ENCODE data around the gene GYS2. TPM values are rescaled to one million over a fixed set of nuclear protein-coding genes. Genes with fewer than 3 reads are reported as not detected.

GYS2 gene
- total and polyA plus RNA-seq, 3 donors from 2014 or later, result not detected

DNA sequence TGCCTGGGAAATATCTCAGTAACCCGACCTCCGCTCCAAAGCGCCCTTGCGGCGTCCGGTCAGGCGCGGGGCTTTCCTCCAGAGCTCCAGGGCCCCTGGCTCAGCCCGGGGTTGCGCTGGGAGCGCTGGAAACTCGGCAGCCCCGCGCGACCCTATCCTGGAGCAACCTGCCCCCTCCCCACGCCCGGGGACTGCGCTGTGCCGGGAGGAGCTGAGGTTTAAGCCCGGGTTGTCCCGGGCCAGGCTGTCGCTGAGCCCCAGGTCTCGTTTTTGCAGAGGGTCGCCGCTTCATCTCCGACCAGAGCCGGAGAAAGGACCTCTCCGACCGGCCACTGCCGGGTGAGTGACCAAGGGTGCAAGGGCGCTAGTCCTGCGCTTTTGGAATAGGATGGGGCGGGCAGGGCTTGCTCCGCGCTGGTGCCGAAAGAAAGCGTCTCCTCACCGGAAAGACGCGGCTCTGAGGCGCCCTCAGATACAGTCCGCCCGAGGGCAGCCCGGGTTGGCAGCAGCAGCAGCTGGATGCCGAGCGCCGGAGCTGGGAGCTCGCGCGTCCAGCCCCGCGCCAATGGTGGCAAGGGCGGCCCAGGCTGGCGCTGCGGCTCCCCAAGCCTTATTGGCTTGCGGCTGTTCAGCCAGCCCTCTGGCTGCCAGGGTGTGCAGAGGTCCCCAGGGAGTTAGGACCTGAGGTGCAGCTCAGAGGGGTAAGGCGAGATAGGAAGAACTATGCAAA, 77.0 kb downstream of the GYS2 start:
- Histone ChIP-seq H3K27ac (no peak overlapping the region), H3K4me1 (no peaks in the 10 kb centered on the region), H3K27me3 (no peaks in the 10 kb centered on the region), H3K4me3 (peak overlapping the region; percentile 43 to 63), H3K9me3 (no peaks in the 10 kb centered on the region), H3K36me3 (ENCODE audit: low read depth, missing control alignments) (no peaks in the 10 kb centered on the region)
- WGBS, 2 donors, result 0% methylated on average over 12 to 51 of the region's 57 CpGs
- DNase-seq, result peak; percentile 34
- intact Hi-C loops (cut with DNase I; ENCODE audit: low total_unique reads), result no loop called here
- TF ChIP-seq, protein P1, sequence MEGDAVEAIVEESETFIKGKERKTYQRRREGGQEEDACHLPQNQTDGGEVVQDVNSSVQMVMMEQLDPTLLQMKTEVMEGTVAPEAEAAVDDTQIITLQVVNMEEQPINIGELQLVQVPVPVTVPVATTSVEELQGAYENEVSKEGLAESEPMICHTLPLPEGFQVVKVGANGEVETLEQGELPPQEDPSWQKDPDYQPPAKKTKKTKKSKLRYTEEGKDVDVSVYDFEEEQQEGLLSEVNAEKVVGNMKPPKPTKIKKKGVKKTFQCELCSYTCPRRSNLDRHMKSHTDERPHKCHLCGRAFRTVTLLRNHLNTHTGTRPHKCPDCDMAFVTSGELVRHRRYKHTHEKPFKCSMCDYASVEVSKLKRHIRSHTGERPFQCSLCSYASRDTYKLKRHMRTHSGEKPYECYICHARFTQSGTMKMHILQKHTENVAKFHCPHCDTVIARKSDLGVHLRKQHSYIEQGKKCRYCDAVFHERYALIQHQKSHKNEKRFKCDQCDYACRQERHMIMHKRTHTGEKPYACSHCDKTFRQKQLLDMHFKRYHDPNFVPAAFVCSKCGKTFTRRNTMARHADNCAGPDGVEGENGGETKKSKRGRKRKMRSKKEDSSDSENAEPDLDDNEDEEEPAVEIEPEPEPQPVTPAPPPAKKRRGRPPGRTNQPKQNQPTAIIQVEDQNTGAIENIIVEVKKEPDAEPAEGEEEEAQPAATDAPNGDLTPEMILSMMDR (IDR thresholded peaks at IDR 0.05), result no peak
- no peak for TF ChIP-seq POLR2A (IDR thresholded peaks at IDR 0.05)

DNA sequence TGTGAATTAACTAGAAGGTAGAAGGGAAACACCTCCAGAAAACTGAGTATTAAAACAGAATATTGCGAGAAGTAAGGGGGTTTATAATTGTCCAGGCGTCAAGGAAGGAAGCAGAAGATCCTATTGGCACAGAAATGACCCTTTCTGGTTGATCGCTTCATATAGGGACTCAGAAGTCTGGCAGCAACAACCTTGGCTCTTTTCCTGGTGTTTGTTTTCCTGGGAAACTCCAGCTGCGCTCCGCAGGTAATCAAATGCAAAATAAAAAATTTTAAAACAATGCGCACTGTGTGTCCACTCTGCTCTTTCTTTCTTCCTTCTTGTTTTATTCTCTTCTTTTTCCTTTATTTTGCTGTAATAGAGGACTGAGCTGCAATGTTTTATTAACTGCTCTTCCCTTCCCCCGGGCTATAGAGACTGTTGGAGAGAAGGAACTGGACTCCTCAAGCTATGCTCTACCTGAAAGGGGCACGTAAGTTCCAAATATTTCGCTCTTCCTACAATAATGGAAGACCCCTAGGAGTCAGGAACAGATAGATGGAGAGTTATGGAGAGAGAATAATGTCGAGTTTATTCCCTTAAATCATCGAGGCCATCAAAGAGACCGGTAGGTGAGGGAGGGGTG, 77.8 kb downstream of the GYS2 start:
- WGBS, 2 donors, result 27 to 32% methylated on average over 12 of the region's 12 CpGs
- H3K27ac ChIP-seq, result no peak overlapping the region
- DNase-seq, result no peak
- H3K9me3 ChIP-seq, result no peaks in the 10 kb centered on the region
- H3K4me3 ChIP-seq, result peak overlapping the region; percentile 43 to 63
- H3K27me3 ChIP-seq, result no peaks in the 10 kb centered on the region
- TF ChIP-seq, protein P1 (IDR thresholded peaks at IDR 0.05), result no peak
- no peak for TF ChIP-seq POLR2A (IDR thresholded peaks at IDR 0.05)
- H3K4me1 ChIP-seq, result no peaks in the 10 kb centered on the region
- intact Hi-C loops (cut with DNase I; ENCODE audit: low total_unique reads), result no loop called here
- no peaks in the 10 kb centered on the region for H3K36me3 ChIP-seq (ENCODE audit: low read depth, missing control alignments)

DNA sequence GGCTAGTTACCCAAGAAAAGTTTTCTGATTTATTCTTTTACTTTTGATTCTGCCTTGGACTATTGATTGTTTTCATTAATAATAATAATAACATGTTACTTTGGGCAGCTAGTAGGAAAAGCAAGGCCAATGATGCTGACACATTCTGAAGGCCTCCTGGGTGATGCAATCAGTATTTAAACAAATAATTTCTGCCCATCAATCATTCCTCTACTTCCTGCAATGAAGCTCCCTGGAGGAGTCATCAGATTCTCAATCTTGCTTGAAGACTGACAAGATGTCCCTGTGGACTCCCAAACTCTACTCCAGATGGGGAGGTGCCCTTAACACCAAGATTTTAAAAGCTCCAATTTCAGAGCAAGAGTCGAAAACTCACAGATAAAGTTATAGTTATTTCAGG, 78.6 kb downstream of the GYS2 start, which contains the start of gene SPX:
TSS of gene SPX (plus strand) at position 244 of the 400 bp plus-strand sequence. CDS start 177 bp downstream, outside the sequence.
- 68 to 84% methylated on average over 1 of the region's 1 CpG for WGBS, 2 donors
- no peak for DNase-seq
- Histone ChIP-seq H3K9me3 (no peaks in the 10 kb centered on the region), H3K27ac (no peak within 1 kb of the TSS), H3K4me1 (no peaks in the 10 kb centered on the region), H3K36me3 (ENCODE audit: low read depth, missing control alignments) (no peaks in the 10 kb centered on the region), H3K27me3 (no peaks in the 10 kb centered on the region), H3K4me3 (peak within 1 kb of the TSS; percentile 43 to 63)
- no peak for TF ChIP-seq POLR2A (IDR thresholded peaks at IDR 0.05)
- intact Hi-C loops (cut with DNase I; ENCODE audit: low total_unique reads), result no loop called here

DNA sequence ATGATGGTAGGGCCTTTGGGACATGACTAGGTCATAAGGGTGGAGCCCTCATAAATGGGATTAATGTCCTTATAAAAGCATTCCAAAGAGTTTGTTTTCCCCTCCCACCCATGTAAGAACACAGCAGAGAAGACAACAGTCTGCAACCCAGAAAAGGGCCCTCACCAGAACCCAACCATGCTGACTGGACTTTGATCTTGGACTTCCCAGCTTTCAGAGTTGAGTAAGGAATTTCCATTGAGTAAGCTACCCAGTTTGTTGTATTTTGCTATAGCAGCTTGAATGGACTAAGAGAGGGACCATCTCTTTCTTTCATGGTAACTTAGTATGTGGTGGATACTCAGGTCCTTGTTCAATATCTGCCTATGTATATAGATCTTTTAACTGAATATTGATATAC, 81.5 kb downstream of the GYS2 start:
- no peaks in the 10 kb centered on the region for H3K4me1 ChIP-seq
- H3K27me3 ChIP-seq, result no peaks in the 10 kb centered on the region
- H3K27ac ChIP-seq, result no peak overlapping the region
- TF ChIP-seq, protein P1 (IDR thresholded peaks at IDR 0.05), result no peak
- TF ChIP-seq POLR2A (IDR thresholded peaks at IDR 0.05), result no peak
- H3K4me3 ChIP-seq, result no peak overlapping the region
- intact Hi-C loops (cut with DNase I; ENCODE audit: low total_unique reads), result no loop called here
- no peaks in the 10 kb centered on the region for H3K36me3 ChIP-seq (ENCODE audit: low read depth, missing control alignments)
- no peak for DNase-seq
- no peaks in the 10 kb centered on the region for H3K9me3 ChIP-seq

DNA sequence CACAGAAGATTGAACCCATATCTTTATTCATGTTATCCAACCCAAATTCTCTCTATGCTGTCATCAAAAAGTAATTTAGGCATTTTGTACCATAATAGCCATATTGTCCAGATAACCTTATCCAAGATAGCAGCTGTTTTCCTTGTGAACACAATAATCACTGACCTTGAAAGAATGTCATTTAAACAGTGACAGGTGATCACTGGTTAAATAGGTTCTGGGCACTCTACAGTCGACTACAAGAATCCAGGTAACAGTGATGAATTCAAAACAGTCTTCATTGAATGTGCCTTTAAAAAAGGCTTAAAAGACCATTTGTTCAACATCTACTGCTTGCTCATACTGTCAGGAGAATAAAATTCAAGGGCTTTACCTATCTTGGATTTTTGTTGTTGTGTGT, 83.1 kb downstream of the GYS2 start:
- Histone ChIP-seq H3K9me3 (no peaks in the 10 kb centered on the region), H3K36me3 (ENCODE audit: low read depth, missing control alignments) (no peaks in the 10 kb centered on the region), H3K4me3 (no peak overlapping the region), H3K27ac (no peak overlapping the region), H3K27me3 (no peaks in the 10 kb centered on the region), H3K4me1 (no peaks in the 10 kb centered on the region)
- DNase-seq, result no peak
- TF ChIP-seq POLR2A (IDR thresholded peaks at IDR 0.05), result no peak
- TF ChIP-seq, protein P1 (IDR thresholded peaks at IDR 0.05), result no peak
- 64 to 71% methylated on average over 1 of the region's 1 CpG for WGBS, 2 donors
- intact Hi-C loops (cut with DNase I; ENCODE audit: low total_unique reads), result no loop called here
